Thyroid gland (tissue), 4 donors: ENCODE results near the gene ATP23.

Experiments used
- CTCF ChIP-seq, 6 experiments: fragments of 200-600 bp in 3 of 6; fragments of 450-650 bp in 3 of 6; sonication (generic) in 3 of 6; IDR thresholded peaks; one replicate each; pipeline ENCODE4 v1.5.1; 2016 to 2019; ENCODE audit warnings: antibody characterized with exemption in 6 of 6, mild to moderate bottlenecking in 2 of 6, inconsistent platforms in 1 of 6, moderate library complexity in 1 of 6
- POLR2A ChIP-seq, 2 donors: fragments of 450-650 bp; IDR thresholded peaks; one replicate each; pipeline ENCODE4 v1.6.1; 2017; ENCODE audit warnings: antibody characterized with exemption in 2 of 2, mild to moderate bottlenecking in 2 of 2, moderate library complexity in 1 of 2

GRCh38 chr12:57896115-57896433, 45.3 kb upstream of the ATP23 start:
- no peak for TF ChIP-seq CTCF (IDR thresholded peaks at IDR 0.05)
- TF ChIP-seq POLR2A (IDR thresholded peaks at IDR 0.05): no peak
